GM21619 (cell line): ENCODE data around the gene NDUFV1.
"Not testable (repeated sequence)": the region's sequence is repeated elsewhere in the genome, so short reads cannot be mapped to it uniquely, and the experiment has no call there.

Experiments used
- ATAC-seq: cut with Tn5 transposase; IDR thresholded peaks from one replicate; pipeline ENCODE4 v1.9.1; 2021; ENCODE audit not compliant: unreplicated experiment

Gene NDUFV1

DNA sequence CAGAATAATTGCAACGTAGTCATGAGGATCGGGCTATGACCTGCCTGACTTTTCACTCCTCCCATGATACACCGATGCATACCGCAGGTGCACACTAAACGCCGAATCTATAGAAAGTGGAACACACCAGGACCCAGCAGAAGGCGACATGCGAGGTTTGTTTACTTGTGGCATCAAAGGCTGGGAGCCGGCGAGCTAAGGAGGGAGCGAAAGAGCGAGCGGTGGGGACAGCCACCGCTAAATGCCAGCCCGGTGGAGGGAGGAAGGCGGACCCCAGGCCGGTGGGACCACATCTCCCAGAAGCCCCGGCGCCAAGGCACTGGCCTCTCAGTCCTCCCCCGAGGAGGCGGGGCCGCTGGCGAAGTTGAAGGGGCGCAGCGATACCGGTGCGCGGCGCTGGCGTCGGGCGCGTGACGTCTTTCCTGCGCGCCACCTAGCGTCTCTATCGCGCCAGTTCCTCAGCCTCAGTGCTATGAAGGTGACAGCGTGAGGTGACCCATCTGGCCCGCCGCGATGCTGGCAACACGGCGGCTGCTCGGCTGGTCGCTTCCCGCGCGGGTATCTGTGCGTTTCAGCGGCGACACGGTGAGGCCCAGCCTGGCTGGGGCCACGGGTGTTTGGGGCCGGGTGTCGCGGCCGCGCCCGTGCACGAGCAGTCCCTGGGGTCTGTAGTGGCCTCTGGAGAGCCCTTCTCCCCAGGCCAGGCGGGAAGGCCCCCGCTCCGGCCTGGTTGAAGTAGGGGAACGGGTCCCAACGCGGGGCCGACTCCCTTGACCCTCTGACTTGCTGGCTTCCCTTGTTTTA lies at the start of gene NDUFV1:
TSS of gene NDUFV1 (plus strand) at position 445 of the 804 bp plus-strand sequence. CDS start at position 514, 69 bp downstream.
- ATAC-seq, result peak; percentile 90

DNA sequence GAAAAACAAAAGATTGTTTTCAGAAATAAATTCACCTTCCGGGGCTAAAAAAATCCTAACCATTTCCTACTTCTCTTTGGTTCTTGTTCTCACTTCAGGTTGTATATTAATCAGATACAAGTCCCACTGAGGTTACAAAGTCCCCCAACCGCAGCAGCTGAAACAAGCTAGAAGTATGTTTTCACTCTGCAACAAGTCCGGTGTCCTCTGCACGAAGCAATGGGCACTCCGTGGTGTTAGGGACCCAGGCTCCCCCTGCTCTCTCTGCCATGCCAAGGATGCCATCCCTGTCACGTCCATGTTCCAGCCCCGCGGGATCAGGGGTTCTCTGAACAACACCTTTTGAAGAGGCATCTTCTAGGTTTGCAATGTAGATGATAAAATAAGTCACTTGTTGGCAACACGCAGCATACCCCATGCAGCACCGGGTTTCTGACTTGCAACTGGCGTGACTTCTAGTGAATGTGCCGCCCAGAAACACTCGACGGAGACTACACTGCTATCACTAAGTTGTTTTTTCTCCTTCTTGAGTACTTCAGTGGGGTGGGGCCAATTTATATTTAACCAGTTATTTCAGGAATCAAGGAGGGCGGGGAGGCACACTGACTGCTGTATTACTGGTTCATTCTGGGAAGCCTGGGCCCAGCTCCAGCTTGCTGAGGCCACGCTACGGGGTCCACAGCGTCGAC lies 48.5 kb upstream of the NDUFV1 start:
- ATAC-seq, result no peak

DNA sequence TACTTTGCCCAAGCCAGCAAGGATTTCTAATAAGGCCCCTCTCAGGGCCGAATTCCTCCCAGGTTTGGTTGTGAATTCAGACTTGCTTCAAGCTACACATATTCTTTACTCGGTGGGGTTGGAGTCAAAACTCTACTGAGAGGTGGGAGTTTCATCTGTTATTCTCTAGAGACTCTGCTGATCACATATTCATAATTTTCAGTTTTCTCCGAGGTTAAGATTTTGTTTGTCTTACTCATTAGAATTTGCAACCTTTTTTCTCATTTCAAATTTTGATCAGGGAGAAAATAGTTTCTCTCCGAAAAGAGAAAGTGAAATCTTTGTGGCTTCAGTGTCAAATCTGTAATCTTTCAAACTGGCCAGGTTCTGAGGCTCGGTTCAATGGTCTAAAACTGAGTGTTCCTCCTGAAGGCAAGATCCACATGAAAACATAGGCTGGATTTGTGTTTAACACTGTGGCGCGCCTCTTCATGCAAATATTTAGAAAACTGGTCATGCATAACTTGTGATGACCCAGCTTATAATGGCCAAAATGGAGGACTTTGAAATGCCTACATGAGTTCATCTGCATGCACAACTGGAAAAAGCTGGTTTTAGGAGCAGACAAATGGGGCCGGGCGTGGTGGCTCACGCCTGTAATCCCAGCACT lies 44.6 kb upstream of the NDUFV1 start:
- peak; percentile 72 for ATAC-seq

DNA sequence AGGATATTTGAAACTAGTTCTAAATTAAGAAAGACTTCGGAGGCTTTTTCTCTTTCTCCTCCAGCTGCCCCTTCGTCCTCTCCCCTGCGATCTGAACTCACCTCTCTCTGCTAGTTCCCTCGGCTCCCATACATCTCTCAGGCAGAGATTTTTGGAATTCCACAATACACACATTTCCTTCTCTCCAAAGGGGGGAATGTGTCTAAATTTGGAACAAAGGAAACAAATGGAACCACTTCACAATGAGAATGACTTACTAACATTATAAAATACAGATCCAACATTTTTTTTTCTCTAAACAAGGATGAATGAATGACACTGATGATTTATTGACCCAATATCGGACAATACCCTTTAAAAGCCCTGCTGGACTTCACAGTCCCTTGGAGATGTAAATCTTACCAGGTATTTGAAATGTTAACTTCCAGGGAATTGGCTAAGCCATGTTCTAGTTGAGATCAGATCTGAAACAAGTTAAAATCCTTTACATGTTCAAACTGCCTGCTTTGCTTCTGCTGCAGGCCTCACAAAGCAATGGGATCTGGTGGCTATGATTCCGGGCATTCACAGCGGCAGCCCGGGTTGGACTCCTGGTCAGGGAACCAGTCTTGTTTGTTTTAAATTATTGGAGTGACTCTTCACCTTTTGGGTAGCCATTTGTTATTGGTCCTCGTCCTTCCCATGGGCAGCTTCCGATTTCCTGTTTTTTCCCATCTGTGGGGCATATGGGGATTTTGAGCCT lies 43.6 kb upstream of the NDUFV1 start:
- ATAC-seq, result no peak

DNA sequence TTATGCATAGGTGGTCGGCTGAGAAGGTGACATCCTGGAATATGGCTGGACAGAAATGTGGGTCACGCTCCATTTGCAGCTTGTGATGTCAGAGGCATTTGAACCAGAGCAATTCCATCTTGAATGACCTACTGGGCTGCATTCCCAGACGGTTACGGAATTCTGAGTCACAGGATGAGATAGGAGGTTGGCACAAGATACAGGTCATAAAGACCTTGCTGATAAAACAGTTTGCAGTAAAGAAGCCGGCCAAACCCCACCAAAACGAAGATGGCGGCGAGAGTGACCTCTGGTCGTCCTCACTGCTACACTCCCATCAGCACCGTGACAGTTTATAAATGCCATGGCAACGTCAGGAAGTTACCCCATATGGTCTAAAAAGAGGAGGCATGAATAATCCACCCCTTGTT lies 43.0 kb upstream of the NDUFV1 start:
- ATAC-seq, result not testable (repeated sequence)

DNA sequence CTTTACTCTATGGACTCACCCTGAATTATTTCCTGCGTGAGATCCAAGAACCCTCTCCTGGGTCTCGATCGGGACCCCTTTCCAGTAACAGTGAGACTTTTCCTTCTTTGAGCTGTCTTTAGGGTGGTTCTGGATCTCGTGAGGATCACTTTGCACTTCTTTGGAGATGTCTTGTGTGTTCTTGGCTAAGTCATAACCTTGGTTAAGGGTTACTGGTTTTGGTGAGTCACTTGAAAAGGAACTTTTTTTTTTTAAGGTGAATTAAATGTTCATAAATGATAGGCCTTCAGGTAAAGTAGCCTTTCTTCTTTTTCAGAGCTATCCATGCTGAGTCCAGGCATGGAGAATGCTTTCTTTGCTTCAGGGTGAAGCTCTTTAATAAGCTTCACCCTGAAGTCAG lies 42.5 kb upstream of the NDUFV1 start:
- no peak for ATAC-seq

DNA sequence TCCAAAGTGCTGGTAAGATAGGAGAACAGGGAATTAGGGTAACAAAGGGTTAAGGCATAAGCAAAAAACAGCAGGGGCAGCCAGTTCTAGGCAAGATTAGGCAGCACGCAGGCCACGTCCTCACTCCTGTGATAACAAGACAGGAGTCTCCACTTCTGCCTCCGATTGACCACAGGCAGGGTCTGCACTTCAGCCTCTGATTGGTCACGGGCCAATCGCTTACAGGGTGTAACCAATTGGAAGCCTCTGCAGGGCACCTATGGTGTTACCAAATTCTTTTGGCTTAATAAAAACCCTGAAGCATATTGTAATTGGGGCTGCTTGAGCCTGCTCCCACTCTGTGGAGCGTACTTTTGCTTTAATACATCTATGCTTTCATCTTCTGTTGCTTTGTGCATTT lies 35.3 kb upstream of the NDUFV1 start:
- ATAC-seq, result no peak

DNA sequence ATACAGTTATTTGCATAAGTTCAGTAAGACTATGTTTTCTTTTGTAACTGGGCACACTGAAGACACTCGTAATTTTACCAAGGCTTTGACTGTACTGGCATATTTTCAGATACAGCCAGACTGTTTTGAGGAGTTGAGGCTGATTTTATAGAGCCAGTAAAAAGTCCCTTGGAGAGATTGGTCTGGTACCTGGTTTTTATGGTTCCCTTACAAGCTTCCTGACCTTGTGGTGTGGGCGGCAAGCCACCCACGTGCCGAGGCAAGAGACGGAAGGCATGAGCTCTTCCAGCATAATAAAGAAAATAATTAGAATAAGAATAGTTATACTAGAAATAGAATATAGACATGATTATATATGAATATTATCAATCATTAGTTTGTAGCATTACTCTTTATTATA lies 34.4 kb upstream of the NDUFV1 start:
- no peak for ATAC-seq

DNA sequence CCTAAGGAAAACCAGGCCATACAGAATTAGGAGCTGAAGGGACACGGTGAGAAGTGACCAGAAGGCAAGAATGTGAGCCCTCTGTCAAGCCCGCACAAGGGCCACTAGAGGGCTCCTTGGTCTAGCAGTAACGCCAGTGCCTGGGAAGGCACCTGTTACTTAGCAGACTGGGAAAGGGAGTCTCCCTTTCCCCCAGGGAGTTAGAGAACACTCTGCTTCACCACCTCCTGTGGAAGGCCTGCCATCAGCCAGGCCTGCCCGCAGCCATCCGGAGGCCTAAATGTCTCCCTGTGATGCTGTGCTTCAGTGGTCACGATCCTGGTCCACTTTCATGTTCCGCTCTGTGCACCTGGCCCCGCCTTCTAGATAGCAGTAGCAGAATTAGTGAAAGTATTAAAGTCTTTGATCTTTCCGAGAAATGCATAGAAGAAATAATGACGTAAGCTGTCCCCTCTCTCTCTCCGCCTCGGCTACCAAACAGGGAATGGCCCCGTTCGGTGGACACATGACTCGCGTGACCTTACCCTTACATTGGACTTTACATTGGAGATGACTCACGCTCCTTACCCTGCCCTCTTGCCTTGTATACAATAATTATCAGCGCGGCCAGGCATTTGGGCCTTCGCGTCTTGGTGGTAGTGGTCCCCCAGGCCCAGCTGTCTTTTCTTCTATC lies 33.9 kb upstream of the NDUFV1 start:
- ATAC-seq, result no peak

DNA sequence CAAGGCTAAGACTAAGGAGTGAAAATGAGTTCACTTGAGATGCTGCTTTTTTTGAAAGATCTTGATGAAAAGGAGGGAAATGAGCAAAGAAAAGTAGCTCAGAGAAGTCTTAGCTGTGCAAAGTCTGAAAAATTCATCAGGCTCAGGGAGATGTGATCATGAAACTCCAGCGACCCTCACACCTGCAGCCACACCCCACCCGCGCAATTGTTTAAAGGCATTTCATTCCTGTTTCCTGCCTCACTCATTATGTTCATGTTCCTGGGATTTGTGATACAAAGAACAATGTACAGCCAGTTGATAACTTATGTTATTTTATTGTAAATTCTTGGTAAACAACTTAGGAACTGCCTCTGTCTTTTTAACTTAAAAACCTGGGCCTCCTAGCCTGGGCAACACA lies 31.8 kb upstream of the NDUFV1 start:
- ATAC-seq, result no peak

DNA sequence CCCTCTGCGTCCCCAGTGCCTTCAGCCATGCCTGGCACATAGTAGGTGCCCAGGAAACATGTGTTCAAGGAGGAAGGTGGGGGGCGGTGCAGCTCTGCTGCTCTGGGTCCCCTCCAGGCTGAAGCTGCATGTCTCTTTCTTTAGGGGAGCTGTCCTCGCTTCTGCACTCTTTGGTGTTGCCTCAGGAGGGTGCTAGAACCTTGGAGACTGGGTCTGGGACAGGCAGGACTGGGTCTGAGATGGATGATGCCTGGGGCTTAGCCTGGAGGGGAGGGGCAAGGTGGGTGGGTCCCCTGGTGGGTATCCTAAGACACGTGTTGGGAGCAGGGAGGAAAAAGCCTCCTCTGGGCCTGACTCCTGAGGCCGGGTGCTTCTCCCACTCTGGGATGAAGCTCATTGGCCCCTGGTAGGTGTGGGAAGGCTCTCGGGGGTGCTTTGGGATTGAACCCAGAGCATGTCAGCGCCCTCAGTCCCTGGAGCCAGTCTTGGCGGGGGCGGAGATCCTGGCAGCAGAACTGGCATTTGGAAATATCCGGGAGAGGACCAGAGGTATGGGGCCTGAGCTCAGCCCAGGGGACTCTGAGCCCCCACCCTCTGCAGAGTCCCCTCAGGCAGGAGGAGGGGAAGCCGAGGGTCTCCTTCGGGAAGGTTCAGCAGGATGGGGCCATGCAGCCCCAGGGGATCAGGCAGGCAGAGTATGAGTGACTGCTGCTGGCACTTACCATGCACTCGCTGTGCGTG lies 29.8 kb upstream of the NDUFV1 start:
- no peak for ATAC-seq

DNA sequence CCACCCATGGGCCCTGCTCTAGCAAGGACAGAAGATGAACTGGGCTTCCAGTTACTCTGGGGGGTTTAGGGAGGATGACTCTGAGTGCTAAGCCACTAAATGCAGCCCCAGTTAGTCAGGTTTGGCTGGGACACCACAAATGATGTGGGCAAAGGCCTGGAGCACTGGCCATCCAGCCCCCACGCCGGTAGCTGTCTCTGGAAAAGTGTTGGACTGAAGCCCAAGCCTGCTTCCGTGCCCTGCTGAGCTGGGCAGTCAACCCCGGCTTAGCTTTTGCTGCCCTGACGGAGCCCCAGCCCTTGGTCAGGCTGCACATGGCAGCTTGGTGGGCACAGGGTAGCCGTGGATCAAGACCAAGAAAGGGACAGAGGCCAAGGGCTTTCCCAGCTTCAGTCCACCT lies 28.8 kb upstream of the NDUFV1 start:
- ATAC-seq, result no peak

DNA sequence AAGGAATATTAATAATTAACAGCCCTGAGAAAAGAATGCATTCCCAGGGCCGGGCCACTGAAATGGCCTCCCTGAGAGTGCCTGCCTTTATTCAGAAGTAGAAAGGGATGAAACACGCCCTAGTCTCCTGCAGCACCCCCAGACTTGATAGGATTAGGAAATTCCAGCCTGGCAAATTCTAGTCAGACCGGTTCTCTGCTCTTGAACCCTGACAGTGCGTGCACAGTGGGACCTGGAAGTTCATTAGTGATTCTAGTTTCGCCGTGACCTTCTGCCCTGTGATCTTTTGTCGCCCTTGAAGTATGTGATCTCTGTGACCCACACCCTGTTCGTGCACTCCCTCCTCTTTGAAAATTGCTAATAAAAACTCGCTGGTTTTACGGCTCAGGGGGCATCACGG lies 25.3 kb upstream of the NDUFV1 start:
- ATAC-seq, result no peak

DNA sequence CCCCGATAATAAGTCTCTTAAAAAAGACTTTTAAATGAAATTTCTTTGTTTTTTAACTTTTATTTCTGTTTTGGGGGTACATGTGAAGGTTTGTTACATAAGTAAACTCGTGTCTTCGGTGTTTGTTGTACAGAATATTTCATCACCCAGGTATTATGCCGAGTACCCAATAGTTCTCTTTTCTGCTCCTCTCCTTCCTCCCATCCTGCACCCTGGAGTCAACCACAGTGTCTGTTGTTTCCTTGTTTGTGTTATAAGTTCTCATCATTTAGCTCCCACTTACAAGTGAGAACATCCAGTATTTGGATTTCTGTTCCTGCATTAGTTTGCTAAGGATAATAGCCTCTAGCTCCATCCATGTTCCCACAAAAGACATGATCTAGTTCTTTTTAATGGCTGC lies 24.7 kb upstream of the NDUFV1 start:
- ATAC-seq, result no peak

DNA sequence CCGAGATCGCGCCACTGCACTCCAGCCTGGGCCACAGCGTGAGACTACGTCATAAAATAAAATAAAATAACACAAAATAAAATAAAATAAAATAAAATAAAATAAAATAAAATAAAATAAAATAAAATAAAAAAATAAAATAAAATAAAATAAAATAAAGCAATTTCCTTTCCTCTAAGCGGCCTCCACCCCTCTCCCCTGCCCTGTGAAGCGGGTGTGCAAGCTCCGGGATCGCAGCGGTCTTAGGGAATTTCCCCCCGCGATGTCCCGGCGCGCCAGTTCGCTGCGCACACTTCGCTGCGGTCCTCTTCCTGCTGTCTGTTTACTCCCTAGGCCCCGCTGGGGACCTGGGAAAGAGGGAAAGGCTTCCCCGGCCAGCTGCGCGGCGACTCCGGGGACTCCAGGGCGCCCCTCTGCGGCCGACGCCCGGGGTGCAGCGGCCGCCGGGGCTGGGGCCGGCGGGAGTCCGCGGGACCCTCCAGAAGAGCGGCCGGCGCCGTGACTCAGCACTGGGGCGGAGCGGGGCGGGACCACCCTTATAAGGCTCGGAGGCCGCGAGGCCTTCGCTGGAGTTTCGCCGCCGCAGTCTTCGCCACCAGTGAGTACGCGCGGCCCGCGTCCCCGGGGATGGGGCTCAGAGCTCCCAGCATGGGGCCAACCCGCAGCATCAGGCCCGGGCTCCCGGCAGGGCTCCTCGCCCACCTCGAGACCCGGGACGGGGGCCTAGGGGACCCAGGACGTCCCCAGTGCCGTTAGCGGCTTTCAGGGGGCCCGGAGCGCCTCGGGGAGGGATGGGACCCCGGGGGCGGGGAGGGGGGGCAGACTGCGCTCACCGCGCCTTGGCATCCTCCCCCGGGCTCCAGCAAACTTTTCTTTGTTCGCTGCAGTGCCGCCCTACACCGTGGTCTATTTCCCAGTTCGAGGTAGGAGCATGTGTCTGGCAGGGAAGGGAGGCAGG lies 23.2 kb upstream of the NDUFV1 start, which contains the start of gene GSTP1:
TSS of gene GSTP1 (plus strand) at position 566 of the 958 bp plus-strand sequence. CDS start at position 598, 32 bp downstream.
- ATAC-seq, result peak; percentile 48

DNA sequence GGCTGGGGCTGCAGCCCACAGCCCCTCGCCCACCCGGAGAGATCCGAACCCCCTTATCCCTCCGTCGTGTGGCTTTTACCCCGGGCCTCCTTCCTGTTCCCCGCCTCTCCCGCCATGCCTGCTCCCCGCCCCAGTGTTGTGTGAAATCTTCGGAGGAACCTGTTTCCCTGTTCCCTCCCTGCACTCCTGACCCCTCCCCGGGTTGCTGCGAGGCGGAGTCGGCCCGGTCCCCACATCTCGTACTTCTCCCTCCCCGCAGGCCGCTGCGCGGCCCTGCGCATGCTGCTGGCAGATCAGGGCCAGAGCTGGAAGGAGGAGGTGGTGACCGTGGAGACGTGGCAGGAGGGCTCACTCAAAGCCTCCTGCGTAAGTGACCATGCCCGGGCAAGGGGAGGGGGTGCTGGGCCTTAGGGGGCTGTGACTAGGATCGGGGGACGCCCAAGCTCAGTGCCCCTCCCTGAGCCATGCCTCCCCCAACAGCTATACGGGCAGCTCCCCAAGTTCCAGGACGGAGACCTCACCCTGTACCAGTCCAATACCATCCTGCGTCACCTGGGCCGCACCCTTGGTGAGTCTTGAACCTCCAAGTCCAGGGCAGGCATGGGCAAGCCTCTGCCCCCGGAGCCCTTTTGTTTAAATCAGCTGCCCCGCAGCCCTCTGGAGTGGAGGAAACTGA lies 22.4 kb upstream of the NDUFV1 start:
- no peak for ATAC-seq

DNA sequence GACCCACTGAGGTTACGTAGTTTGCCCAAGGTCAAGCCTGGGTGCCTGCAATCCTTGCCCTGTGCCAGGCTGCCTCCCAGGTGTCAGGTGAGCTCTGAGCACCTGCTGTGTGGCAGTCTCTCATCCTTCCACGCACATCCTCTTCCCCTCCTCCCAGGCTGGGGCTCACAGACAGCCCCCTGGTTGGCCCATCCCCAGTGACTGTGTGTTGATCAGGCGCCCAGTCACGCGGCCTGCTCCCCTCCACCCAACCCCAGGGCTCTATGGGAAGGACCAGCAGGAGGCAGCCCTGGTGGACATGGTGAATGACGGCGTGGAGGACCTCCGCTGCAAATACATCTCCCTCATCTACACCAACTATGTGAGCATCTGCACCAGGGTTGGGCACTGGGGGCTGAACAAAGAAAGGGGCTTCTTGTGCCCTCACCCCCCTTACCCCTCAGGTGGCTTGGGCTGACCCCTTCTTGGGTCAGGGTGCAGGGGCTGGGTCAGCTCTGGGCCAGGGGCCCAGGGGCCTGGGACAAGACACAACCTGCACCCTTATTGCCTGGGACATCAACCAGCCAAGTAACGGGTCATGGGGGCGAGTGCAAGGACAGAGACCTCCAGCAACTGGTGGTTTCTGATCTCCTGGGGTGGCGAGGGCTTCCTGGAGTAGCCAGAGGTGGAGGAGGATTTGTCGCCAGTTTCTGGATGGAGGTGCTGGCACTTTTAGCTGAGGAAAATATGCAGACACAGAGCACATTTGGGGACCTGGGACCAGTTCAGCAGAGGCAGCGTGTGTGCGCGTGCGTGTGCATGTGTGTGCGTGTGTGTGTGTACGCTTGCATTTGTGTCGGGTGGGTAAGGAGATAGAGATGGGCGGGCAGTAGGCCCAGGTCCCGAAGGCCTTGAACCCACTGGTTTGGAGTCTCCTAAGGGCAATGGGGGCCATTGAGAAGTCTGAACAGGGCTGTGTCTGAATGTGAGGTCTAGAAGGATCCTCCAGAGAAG lies 21.6 kb upstream of the NDUFV1 start:
- ATAC-seq, result no peak
